NCI-H1694 (cell line): ENCODE data around the gene UBE3C.
"Not testable (repeated sequence)": the region's sequence is repeated elsewhere in the genome, so short reads cannot be mapped to it uniquely, and the experiment has no call there.

Source experiments
- DNase-seq: peaks from one replicate; lab custom pipeline; 2025; lab: John Stamatoyannopoulos, UW

Gene UBE3C

GRCh38 chr7:157235357-157236333, 96.9 kb downstream of the UBE3C start:
- DNase-seq: no peak

- no peak for DNase-seq
These were observed 99.4 kb downstream of the UBE3C start for GRCh38 chr7:157238087-157238486.

GRCh38 chr7:157239571-157240270, 101.0 kb downstream of the UBE3C start:
- no peak for DNase-seq

- DNase-seq: no peak
These were observed 102.9 kb downstream of the UBE3C start for GRCh38 chr7:157241631-157242030.

GRCh38 chr7:157244516-157245294, 106.0 kb downstream of the UBE3C start:
- no peak for DNase-seq

- DNase-seq: no peak
These were observed 107.3 kb downstream of the UBE3C start for GRCh38 chr7:157246052-157246451.

- no peak for DNase-seq
These were observed 109.9 kb downstream of the UBE3C start for GRCh38 chr7:157248659-157249058.

- peak; percentile 45 for DNase-seq
These were observed 112.0 kb downstream of the UBE3C start for GRCh38 chr7:157250605-157251228.

GRCh38 chr7:157251817-157252216, 113.1 kb downstream of the UBE3C start:
- not testable (repeated sequence) for DNase-seq

- no peak for DNase-seq
These were observed 115.1 kb downstream of the UBE3C start for GRCh38 chr7:157253850-157254249.

- not testable (repeated sequence) for DNase-seq
These were observed 116.1 kb downstream of the UBE3C start for GRCh38 chr7:157254781-157255180.

- no peak for DNase-seq
These were observed 116.5 kb downstream of the UBE3C start for GRCh38 chr7:157255201-157255606.

- no peak for DNase-seq
These were observed 124.4 kb downstream of the UBE3C start for GRCh38 chr7:157263156-157263555.

GRCh38 chr7:157265051-157265450, 126.3 kb downstream of the UBE3C start:
- no peak for DNase-seq

GRCh38 chr7:157266272-157266671, 127.5 kb downstream of the UBE3C start:
- DNase-seq: no peak

GRCh38 chr7:157267516-157267915, 128.8 kb downstream of the UBE3C start:
- DNase-seq: no peak

- DNase-seq: no peak
These were observed 129.2 kb downstream of the UBE3C start for GRCh38 chr7:157267956-157268355.

GRCh38 chr7:157268540-157268939, 129.8 kb downstream of the UBE3C start:
- DNase-seq: no peak

GRCh38 chr7:157269341-157270059, 130.8 kb downstream of the UBE3C start:
- no peak for DNase-seq

GRCh38 chr7:157270060-157270444, 131.3 kb downstream of the UBE3C start:
- no peak for DNase-seq

- DNase-seq: no peak
These were observed 132.7 kb downstream of the UBE3C start for GRCh38 chr7:157271315-157271990.
